ENCODE results near the gene MAST4.

- no peak for TF ChIP-seq POLR2A (IDR thresholded peaks at IDR 0.05; ENCODE audit: low read depth, low read length)
- TF ChIP-seq POLR2AphosphoS5 (IDR thresholded peaks at IDR 0.05; ENCODE audit: low read depth, low read length): no peak
- no peak for TF ChIP-seq TAF1 (IDR thresholded peaks at IDR 0.05; ENCODE audit: borderline replicate concordance, low read depth, low read length)
These were observed 362.2 kb downstream of the MAST4 start for GRCh38 chr5:66958201-66958979.

Measured in GM12892 (cell line).